ENCODE data around the gene CFLAR.

CFLAR gene

GRCh38 chr2:201090574-201090973, 25.4 kb upstream of the CFLAR start:
- DNase-seq (ENCODE audit: low spot score): no peak
- TF ChIP-seq CTCF (IDR thresholded peaks at IDR 0.05; ENCODE audit: extremely low read depth, missing control alignments): no peak

- no peak for DNase-seq (ENCODE audit: low spot score)
- no peak for TF ChIP-seq CTCF (IDR thresholded peaks at IDR 0.05; ENCODE audit: extremely low read depth, missing control alignments)
These were observed 22.4 kb upstream of the CFLAR start for GRCh38 chr2:201093573-201093972.

GRCh38 chr2:201100497-201100896, 15.5 kb upstream of the CFLAR start:
- DNase-seq (ENCODE audit: low spot score): no peak
- TF ChIP-seq CTCF (IDR thresholded peaks at IDR 0.05; ENCODE audit: extremely low read depth, missing control alignments): no peak

GRCh38 chr2:201105759-201106158, 10.2 kb upstream of the CFLAR start:
- TF ChIP-seq CTCF (IDR thresholded peaks at IDR 0.05; ENCODE audit: extremely low read depth, missing control alignments): no peak
- no peak for DNase-seq (ENCODE audit: low spot score)

- TF ChIP-seq CTCF (IDR thresholded peaks at IDR 0.05; ENCODE audit: extremely low read depth, missing control alignments): no peak
- no peak for DNase-seq (ENCODE audit: low spot score)
These were observed 8.3 kb upstream of the CFLAR start for GRCh38 chr2:201107624-201108023.

GRCh38 chr2:201108341-201108740, 7.6 kb upstream of the CFLAR start:
- DNase-seq (ENCODE audit: low spot score): no peak
- no peak for TF ChIP-seq CTCF (IDR thresholded peaks at IDR 0.05; ENCODE audit: extremely low read depth, missing control alignments)

GRCh38 chr2:201109186-201109585, 6.8 kb upstream of the CFLAR start:
- TF ChIP-seq CTCF (IDR thresholded peaks at IDR 0.05; ENCODE audit: extremely low read depth, missing control alignments): no peak
- no peak for DNase-seq (ENCODE audit: low spot score)
